GM18520 (cell line): ENCODE results near the gene KRTAP5-10.
"Not testable (repeated sequence)": the region's sequence is repeated elsewhere in the genome, so short reads cannot be mapped to it uniquely, and the experiment has no call there.

ENCODE experiments used
- ATAC-seq: cut with Tn5 transposase; IDR thresholded peaks from one replicate; pipeline ENCODE4 v1.9.1; 2021; ENCODE audit not compliant: unreplicated experiment

Gene KRTAP5-10

DNA sequence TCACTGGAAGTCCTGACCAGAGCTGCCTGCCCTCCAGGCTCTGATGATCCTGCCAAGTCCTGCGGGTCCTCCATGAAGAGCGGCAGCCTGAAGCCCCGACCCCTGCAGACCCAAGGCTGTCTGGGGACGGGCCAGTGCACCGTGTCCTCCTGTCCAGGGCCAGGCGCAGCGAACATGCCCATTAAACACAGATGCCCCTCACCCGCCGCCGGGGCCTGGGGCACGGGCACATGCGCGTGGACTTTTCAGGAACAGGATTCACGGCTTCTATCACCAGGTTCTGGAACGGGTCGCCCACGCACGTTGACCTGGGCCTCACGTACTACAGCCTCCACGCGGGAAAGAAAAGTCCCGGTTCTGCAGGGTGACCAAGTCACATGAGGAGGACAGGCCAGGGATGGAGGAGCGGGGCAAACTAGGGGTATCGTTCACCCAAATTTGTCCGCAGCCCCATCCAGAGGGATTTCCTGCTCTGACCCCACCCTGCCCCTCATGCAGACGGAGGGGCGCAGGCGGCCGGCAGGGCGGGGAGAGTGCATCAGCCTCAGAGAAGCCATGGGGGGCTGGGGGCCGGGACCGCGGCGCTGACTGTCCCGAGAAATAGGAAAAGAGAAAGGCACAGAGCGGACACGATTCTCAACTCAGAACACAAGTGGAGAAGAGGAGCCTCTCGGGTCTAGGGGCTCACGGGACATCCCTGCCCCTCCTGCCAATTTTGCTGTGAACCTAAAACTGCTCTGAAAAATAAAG, 5.9 kb downstream of the KRTAP5-10 start:
- not testable (repeated sequence) for ATAC-seq

DNA sequence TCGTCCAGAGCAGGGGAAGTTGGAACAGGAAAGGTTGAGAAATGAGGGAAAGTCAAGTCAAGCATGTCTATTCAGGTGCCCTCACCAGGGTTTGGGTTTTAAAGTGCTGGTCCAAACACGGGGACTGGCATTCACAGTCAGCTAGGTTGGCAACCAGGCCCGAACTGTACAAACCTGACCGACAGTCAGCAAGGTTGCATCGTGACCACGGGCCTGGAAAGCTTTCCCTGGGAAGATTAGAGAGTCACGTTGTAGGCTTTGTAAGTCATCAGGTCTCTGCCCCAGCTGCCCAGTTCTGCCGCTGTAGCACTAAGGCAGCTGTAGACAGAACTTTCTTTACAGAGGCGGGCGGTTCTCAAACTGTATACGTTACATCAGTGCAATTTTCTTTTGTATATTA, 7.4 kb downstream of the KRTAP5-10 start:
- no peak for ATAC-seq

DNA sequence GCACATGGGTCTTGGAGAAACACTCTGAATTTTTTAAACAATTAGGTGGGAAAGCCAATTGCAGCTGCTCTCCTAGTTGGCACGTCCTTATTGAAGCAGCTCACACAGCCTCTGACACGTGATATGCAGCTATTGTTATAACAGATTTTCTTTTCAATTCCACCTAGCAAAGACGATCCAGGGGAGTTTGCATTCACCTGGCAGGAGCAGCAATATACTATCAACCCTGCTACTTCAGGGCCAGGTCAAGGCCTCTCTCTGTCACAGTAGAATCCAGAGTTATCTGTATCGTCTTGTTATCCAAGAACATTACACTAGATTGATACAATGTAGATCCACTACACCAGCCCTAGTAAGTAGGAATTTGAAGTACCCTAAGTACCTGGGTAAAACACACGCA, 9.1 kb downstream of the KRTAP5-10 start:
- ATAC-seq, result no peak

- no peak for ATAC-seq
Observed at GRCh38 chr11:71575723-71576424, 10.5 kb downstream of the KRTAP5-10 start.

GRCh38 chr11:71576688-71577465, 11.5 kb downstream of the KRTAP5-10 start:
- ATAC-seq, result not testable (repeated sequence)

- no peak for ATAC-seq
Observed at GRCh38 chr11:71577469-71578004, 12.2 kb downstream of the KRTAP5-10 start.

GRCh38 chr11:71579513-71579912, 14.2 kb downstream of the KRTAP5-10 start:
- ATAC-seq, result not testable (repeated sequence)

- no peak for ATAC-seq
Observed at GRCh38 chr11:71580057-71581003, 15.0 kb downstream of the KRTAP5-10 start.

- ATAC-seq, result no peak
Observed at GRCh38 chr11:71581826-71582225, 16.5 kb downstream of the KRTAP5-10 start.

DNA sequence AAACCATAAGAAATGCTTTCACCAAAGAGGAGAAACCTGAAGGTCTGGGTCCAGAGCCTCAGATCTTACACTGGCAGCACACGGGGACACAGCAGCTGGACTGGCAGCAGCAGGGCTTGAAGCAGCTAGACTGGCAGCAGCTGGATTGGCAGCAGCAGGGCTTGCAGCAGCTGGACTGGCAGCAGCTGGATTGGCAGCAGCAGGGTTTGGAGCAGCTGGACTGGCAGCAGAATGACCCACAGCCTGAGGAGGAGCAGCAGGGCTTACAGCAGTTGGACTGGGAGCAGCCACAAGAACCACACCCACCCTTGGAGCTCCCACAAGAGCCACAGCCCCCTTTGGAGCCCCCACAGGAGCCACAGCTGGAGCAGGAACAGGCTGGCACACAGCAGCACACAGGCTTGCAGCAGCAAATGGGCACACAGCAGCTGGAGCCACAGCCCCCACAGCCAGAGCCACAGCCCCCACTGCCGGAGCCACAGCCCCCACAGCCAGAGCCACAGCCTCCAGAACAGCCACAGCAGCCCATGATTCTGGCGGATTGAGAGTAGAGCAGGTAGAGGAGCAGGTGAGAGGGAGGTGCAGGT, 17.0 kb downstream of the KRTAP5-10 start, which contains the start of gene KRTAP5-11:
Gene KRTAP5-11, minus strand, starts transcription at position 567 of the 587 bp plus-strand sequence. Its CDS starts 38 bp downstream, at position 529.
- no peak for ATAC-seq

DNA sequence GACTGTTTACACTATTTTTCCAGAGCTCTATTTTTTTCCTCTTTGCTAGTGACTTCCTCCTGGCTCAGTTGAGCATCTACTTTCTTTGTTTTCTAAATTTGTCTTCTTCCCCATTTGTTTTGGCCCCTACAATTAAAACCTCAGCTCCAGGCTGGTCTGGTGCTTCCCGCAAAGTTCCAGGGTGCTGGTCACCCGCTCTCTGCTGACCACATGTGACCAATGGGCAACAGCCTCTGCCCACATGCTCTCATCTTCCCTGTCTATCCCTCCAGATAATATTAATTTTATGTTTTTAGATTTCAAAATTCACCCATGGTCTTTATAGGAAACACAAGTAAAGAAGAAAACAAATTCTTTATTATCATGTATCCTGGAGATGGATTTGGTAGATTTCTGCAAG, 17.6 kb downstream of the KRTAP5-10 start:
- not testable (repeated sequence) for ATAC-seq

GRCh38 chr11:71585673-71586072, 20.3 kb downstream of the KRTAP5-10 start:
- ATAC-seq, result not testable (repeated sequence)

DNA sequence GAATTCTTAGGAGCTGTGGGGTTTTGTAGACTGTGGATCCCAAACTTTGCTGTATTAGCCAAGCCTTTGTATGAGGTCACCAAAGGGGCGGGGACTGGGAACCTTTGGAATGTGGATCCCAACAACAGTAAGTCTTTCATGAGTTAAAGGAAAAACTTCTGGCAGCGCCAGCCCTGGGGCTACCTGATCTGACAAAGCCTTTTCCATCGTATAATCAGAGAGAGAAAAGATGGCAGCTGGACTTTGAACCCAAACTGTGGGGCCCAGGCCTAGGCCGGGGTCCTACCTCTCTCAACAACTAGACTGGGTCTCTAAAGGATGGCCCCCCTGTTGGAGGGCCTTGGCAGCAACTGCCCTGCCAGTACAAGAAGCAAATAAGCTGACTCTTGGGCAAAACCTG, 23.0 kb downstream of the KRTAP5-10 start:
- ATAC-seq, result not testable (repeated sequence)

DNA sequence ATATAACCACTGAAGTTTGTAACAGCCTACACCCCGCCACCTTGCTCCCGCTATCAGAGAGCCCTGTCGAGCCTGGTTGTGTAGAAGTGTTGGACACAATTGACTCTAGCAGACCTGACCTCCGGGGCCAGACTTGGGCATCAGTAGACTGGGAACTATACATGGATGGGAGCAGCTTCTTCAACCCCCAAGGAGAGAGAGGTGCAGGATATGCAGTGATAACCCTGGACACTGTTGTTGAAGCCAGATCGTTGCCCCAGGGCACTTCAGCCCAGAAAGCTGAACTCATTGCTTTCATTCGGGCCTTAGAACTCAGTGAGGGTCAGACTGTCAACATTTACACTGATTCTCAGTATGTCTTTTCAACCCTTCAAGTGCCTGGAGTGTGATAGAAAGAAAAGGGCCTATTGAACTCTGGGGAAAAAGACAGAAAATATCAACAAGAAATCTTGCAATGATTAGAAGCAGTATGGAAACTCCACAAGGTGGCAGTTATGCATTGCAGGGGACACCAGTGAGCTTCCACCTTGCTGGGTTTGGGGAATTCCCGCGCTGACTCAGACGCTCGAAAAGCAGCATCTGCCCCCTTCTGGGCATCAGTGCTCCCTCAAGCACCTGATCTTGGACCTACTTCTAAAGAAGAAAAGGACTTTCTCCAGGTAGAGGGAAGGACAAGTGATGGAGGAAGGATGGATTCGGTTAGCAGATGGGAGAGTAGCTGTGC, 23.6 kb downstream of the KRTAP5-10 start:
- not testable (repeated sequence) for ATAC-seq

DNA sequence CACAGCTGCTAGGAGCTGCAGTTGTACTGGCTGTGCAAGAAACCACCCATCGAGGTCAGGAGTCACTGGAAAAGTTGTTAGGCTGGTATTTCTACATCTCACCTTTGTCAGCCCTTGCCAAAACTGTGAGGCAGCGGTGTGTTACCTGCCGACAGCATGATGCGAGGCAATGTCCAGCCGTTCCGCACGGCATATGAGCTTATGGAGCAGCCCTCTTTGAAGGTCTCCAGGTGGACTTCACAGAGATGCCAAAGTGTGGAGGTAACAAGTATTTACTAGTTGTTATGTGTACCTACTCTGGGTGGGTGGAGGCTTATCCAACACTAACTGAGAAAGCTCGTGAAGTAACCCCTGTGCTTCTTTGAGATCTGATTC, 24.2 kb downstream of the KRTAP5-10 start:
- ATAC-seq, result not testable (repeated sequence)

DNA sequence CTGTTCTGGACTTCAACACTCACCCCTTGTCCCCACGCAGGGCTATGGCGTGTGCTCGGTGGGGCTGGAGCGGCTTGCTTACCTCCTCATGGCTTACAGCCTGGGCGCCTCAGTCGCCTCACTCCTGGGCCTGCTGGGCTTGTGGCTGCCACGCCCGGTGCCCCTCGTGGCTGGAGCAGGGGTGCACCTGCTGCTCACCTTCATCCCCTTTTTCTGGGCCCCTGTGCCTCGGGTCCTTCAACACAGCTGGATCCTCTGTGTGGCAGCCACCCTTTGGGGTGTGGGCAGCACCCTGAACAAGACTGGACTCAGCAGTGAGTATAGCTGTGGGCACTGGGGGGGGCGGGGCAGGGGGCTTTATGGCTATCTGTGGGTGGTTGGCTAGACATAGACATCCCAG, 37.9 kb downstream of the KRTAP5-10 start:
- ATAC-seq, result not testable (repeated sequence)

DNA sequence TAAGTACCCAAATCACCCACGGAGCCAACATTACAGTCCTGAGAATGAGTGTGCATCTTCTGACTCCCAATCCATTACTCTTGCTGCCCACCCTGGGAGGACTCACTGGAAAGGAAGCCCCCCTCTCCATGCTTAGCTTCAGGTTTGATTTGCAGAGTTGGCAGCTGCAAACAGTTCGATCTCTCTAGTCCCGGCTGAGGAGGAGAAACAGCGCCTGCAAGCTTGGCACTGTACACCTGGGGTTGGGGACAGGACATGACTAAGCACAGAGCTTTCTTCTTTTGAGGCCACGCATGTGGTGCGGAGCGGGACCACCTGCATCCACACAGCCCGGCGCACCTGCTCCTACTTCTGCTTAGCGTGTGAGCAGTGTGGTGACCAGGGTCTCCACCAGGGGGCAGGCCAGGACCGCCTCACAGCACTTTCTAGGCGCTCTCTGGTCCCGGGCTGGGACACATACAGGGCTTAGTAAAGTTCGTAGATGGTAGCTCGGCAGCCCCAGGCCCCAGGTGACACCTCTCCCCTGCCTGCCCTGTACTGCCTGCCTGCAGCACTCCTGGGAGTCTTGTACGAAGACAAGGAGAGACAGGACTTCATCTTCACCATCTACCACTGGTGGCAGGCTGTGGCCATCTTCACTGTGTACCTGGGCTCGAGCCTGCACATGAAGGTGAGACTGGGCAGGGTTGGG, 39.6 kb downstream of the KRTAP5-10 start:
- ATAC-seq, result not testable (repeated sequence)

DNA sequence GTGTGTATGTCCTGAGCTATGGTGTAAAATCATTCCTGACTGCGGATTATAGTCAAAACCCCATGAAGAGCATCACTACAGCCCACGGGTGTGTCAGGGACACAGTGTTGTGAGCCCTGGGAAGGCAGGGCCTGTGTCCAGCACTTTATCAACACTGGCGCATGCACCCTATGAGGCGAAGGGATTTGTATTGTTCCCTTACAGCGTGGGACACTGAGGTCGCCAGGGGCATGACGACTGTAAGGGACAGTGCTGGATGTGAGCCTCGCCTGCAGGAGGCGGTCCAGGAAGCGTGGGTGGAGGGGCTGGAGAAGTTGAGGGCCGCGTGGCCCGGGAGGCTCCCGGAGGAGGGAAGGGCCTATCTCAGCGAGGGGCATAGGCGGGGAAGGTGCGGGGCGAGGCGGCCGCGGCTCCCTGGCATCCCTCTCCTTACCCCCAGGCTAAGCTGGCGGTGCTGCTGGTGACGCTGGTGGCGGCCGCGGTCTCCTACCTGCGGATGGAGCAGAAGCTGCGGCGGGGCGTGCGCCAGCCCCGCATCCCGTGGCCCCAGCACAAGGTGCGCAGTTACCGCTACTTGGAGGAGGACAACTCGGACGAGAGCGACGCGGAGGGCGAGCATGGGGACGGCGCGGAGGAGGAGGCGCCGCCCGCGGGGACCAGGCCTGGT, 41.6 kb downstream of the KRTAP5-10 start:
- ATAC-seq, result not testable (repeated sequence)
